ENCODE results near the gene AHI1. TPM values are rescaled to one million over a fixed set of nuclear protein-coding genes. Genes with fewer than 3 reads are reported as not detected.
A peak's percentile ranks its signal among the peaks of the same experiment; 100 is the strongest.

Gene AHI1
- total and polyA plus RNA-seq, 8 donors = 3.7 to 89.9 (median 49.5) TPM

GRCh38 chr6:135527116-135527959, 29.8 kb upstream of the AHI1 start:
- Histone ChIP-seq H3K4me3 (no peak overlapping the region), H3K4me1 (peaks cover 0 to 14% (median 4%) of the 10 kb centered on the region in 4 donors), H3K36me3 (no peaks in the 10 kb centered on the region), H3K9me3 (no peaks in the 10 kb centered on the region), H3K27ac (no peak overlapping the region), H3K27me3 (no peaks in the 10 kb centered on the region)
- 65 to 76% (median 74%) methylated on average over 6 of the region's 6 CpGs for WGBS, 5 donors
- DNase-seq = peak in 1 of 2 donors; percentile 55
- intact Hi-C loops (cut with DNase I; ENCODE audit: low total_unique reads) = no loop called here
- TF ChIP-seq POLR2AphosphoS5 (IDR thresholded peaks at IDR 0.05) (no peak), CTCF (IDR thresholded peaks at IDR 0.05) (no peak), EP300 (IDR thresholded peaks at IDR 0.05) (no peak)

- H3K9me3 ChIP-seq = no peaks in the 10 kb centered on the region
- H3K36me3 ChIP-seq = no peaks in the 10 kb centered on the region
- TF ChIP-seq EP300 (IDR thresholded peaks at IDR 0.05) = no peak
- TF ChIP-seq CTCF (IDR thresholded peaks at IDR 0.05) = no peak
- TF ChIP-seq POLR2A (IDR thresholded peaks at IDR 0.05) = no peak
- no peak for TF ChIP-seq POLR2AphosphoS5 (IDR thresholded peaks at IDR 0.05)
- intact Hi-C loops (cut with DNase I; ENCODE audit: low total_unique reads) = no loop called here
- WGBS, 5 donors = 93 to 100% (median 96%) methylated on average over 1 of the region's 1 CpG
- peaks cover 0 to 14% (median 4%) of the 10 kb centered on the region in 4 donors for H3K4me1 ChIP-seq
- no peak overlapping the region for H3K4me3 ChIP-seq
- no peak overlapping the region for H3K27ac ChIP-seq
- H3K27me3 ChIP-seq = no peaks in the 10 kb centered on the region
- DNase-seq = no peak
These were observed 28.1 kb upstream of the AHI1 start for GRCh38 chr6:135525594-135525993.

GRCh38 chr6:135522965-135523692, 25.6 kb upstream of the AHI1 start:
- Histone ChIP-seq H3K4me3 (no peak overlapping the region), H3K27me3 (no peaks in the 10 kb centered on the region), H3K36me3 (no peaks in the 10 kb centered on the region), H3K4me1 (peaks cover 0 to 8% (median 4%) of the 10 kb centered on the region in 4 donors), H3K9me3 (no peaks in the 10 kb centered on the region), H3K27ac (peak overlapping the region in 2 of 5 donors; percentile 16 to 20)
- WGBS, 5 donors = 50 to 61% (median 52%) methylated on average over 6 of the region's 6 CpGs
- intact Hi-C loops (cut with DNase I; ENCODE audit: low total_unique reads) = no loop called here
- DNase-seq = peak in 1 of 2 donors; percentile 58
- TF ChIP-seq POLR2A (IDR thresholded peaks at IDR 0.05) (no peak), CTCF (IDR thresholded peaks at IDR 0.05) (no peak), EP300 (IDR thresholded peaks at IDR 0.05) (no peak), POLR2AphosphoS5 (IDR thresholded peaks at IDR 0.05) (peak in 2 of 3 donors; percentile 40 to 59)

- Histone ChIP-seq H3K4me1 (peaks cover 0 to 8% (median 2%) of the 10 kb centered on the region in 4 donors), H3K27ac (no peak overlapping the region), H3K4me3 (no peak overlapping the region), H3K9me3 (peaks cover 0 to 3% (median 0%) of the 10 kb centered on the region in 4 donors), H3K36me3 (no peaks in the 10 kb centered on the region), H3K27me3 (no peaks in the 10 kb centered on the region)
- 52 to 95% (median 93%) methylated on average over 1 of the region's 1 CpG for WGBS, 5 donors
- intact Hi-C loops (cut with DNase I; ENCODE audit: low total_unique reads) = no loop called here
- no peak for DNase-seq
- TF ChIP-seq POLR2A (IDR thresholded peaks at IDR 0.05) = no peak
- TF ChIP-seq POLR2AphosphoS5 (IDR thresholded peaks at IDR 0.05) = no peak
- no peak for TF ChIP-seq EP300 (IDR thresholded peaks at IDR 0.05)
- no peak for TF ChIP-seq CTCF (IDR thresholded peaks at IDR 0.05)
These were observed 23.9 kb upstream of the AHI1 start for GRCh38 chr6:135521431-135521830.

Data from stomach (tissue), 9 donors.